ENCODE data around the gene CCM2. TPM values are rescaled to one million over a fixed set of nuclear protein-coding genes. Genes with fewer than 3 reads are reported as not detected.

Gene CCM2
- total RNA-seq, 2 experiments from 2014 or later = 58.9 to 89.1 TPM

- no peaks in the 10 kb centered on the region for H3K4me1 ChIP-seq (ENCODE audit: insufficient read depth, low read length, poor library complexity, severe bottlenecking)
- H3K79me2 ChIP-seq (ENCODE audit: insufficient read depth, low read depth, low read length) = no peaks in the 10 kb centered on the region
- intact Hi-C loops (cut with micrococcal nuclease; ENCODE audit: unreplicated experiment) = no loop called here
- H3K9me2 ChIP-seq (ENCODE audit: insufficient read depth, low read length) = no peaks in the 10 kb centered on the region
- H3K4me3 ChIP-seq (ENCODE audit: low read depth, low read length, poor library complexity, severe bottlenecking) = no peak overlapping the region
- CTCF ChIA-PET (ENCODE audit: unreplicated experiment) = no interaction called here
- no TSS peak for BruUV-seq (replicated peaks)
- no peak for DNase-seq (ENCODE audit: low spot score)
- no peak overlapping the region for H3K4me2 ChIP-seq (ENCODE audit: low read length)
- POLR2A ChIA-PET = no interaction called here
- no peaks in the 10 kb centered on the region for H4K20me1 ChIP-seq (ENCODE audit: insufficient read depth, low read length)
- no peak overlapping the region for H2AFZ ChIP-seq (ENCODE audit: low read length)
- no peak for TF ChIP-seq EZH2phosphoT487 (IDR thresholded peaks at IDR 0.05; ENCODE audit: borderline replicate concordance, low read depth, low read length)
- TF ChIP-seq, protein P1, sequence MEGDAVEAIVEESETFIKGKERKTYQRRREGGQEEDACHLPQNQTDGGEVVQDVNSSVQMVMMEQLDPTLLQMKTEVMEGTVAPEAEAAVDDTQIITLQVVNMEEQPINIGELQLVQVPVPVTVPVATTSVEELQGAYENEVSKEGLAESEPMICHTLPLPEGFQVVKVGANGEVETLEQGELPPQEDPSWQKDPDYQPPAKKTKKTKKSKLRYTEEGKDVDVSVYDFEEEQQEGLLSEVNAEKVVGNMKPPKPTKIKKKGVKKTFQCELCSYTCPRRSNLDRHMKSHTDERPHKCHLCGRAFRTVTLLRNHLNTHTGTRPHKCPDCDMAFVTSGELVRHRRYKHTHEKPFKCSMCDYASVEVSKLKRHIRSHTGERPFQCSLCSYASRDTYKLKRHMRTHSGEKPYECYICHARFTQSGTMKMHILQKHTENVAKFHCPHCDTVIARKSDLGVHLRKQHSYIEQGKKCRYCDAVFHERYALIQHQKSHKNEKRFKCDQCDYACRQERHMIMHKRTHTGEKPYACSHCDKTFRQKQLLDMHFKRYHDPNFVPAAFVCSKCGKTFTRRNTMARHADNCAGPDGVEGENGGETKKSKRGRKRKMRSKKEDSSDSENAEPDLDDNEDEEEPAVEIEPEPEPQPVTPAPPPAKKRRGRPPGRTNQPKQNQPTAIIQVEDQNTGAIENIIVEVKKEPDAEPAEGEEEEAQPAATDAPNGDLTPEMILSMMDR (conservative IDR thresholded peaks at IDR 0.05; ENCODE audit: low read length) = no peak
- H3K36me3 ChIP-seq (ENCODE audit: insufficient read depth, low read length) = peaks cover 3% of the 10 kb centered on the region; the same call in 1 of the 2 replicates
- H3K9me3 ChIP-seq (ENCODE audit: low read length) = no peaks in the 10 kb centered on the region
- no peak overlapping the region for H3K27ac ChIP-seq (ENCODE audit: low read depth, low read length, poor library complexity, severe bottlenecking)
Observed at GRCh38 chr7:45082831-45083331, 82.9 kb downstream of the CCM2 start.

DNA sequence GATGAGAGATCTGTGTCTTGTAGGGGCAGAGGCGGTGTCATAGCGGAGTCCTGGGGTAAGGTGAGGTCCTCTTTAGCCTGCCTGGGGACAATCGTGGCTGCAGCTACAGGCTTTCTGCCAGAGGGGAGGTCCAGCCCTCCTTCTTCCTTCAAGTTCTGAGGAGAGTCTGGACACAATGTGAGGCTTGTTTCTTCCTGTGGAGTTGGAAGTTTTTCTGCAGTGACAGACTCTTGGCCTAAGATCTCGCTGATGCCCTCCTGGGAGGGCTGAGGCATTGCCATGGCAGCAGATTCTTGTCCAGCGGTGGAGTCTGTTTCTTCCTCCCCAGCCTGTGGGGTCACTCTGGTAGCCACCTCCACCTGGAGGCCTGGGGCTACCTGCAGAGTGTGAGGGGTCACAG, 84.3 kb downstream of the CCM2 start:
- Histone ChIP-seq H3K9me3 (ENCODE audit: low read length) (no peaks in the 10 kb centered on the region), H3K4me3 (ENCODE audit: low read depth, low read length, poor library complexity, severe bottlenecking) (no peak overlapping the region), H3K9me2 (ENCODE audit: insufficient read depth, low read length) (no peaks in the 10 kb centered on the region), H3K4me1 (ENCODE audit: insufficient read depth, low read length, poor library complexity, severe bottlenecking) (no peaks in the 10 kb centered on the region), H3K79me2 (ENCODE audit: insufficient read depth, low read depth, low read length) (no peaks in the 10 kb centered on the region), H4K20me1 (ENCODE audit: insufficient read depth, low read length) (no peaks in the 10 kb centered on the region), H2AFZ (ENCODE audit: low read length) (no peak overlapping the region), H3K27ac (ENCODE audit: low read depth, low read length, poor library complexity, severe bottlenecking) (no peak overlapping the region), H3K36me3 (ENCODE audit: insufficient read depth, low read length) (no peaks in the 10 kb centered on the region), H3K4me2 (ENCODE audit: low read length) (no peak overlapping the region)
- intact Hi-C loops (cut with micrococcal nuclease; ENCODE audit: unreplicated experiment) = no loop called here
- TF ChIP-seq, protein P1 (conservative IDR thresholded peaks at IDR 0.05; ENCODE audit: low read length) = no peak
- no peak for TF ChIP-seq EZH2phosphoT487 (IDR thresholded peaks at IDR 0.05; ENCODE audit: borderline replicate concordance, low read depth, low read length)
- BruUV-seq (replicated peaks) = no TSS peak
- ChIA-PET CTCF (ENCODE audit: unreplicated experiment) (no interaction called here), POLR2A (no interaction called here)
- DNase-seq (ENCODE audit: low spot score) = no peak

DNA sequence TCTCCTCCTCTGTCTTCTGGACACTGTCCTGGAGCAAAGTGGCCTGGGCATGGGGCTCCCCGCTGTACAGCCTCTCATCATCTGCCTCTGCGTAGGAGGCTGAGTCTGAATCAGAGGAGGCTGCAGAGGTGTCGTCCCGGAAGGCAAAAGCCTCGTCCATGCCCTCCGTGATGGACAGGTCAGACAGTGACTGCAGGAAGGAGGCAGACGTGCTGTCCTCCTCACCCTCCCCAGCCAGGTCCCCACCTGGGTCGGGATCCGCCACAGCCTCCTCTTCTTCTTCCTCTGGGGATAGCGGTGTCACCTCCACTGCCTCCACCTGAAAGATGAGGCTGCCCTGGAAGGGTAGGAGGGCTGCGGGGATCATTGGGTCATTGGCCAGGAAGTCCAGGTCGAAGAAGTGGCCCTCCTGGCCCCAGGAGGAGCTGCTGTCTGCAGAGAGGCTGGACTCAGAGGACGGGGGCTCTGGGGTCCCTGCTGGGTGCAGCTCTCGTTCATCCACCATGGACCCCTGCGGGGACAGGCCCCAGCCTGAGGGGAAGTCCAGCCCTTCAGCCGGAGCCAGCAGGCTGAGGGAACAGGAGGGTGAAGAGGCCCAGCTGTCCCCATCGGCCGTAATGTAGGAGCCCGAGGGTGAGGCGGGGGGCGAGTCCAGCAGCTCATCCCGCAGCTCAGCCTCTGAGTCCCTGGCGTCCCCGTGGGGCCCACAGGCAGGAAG, 85.1 kb downstream of the CCM2 start:
- no peaks in the 10 kb centered on the region for H3K9me2 ChIP-seq (ENCODE audit: insufficient read depth, low read length)
- no peak for TF ChIP-seq EZH2phosphoT487 (IDR thresholded peaks at IDR 0.05; ENCODE audit: borderline replicate concordance, low read depth, low read length)
- TF ChIP-seq, protein P1 (conservative IDR thresholded peaks at IDR 0.05; ENCODE audit: low read length) = no peak
- CTCF ChIA-PET (ENCODE audit: unreplicated experiment) = no interaction called here
- no peak for DNase-seq (ENCODE audit: low spot score)
- no peaks in the 10 kb centered on the region for H4K20me1 ChIP-seq (ENCODE audit: insufficient read depth, low read length)
- H2AFZ ChIP-seq (ENCODE audit: low read length) = no peak overlapping the region
- H3K9me3 ChIP-seq (ENCODE audit: low read length) = no peaks in the 10 kb centered on the region
- no peaks in the 10 kb centered on the region for H3K36me3 ChIP-seq (ENCODE audit: insufficient read depth, low read length)
- POLR2A ChIA-PET = no interaction called here
- no peaks in the 10 kb centered on the region for H3K4me1 ChIP-seq (ENCODE audit: insufficient read depth, low read length, poor library complexity, severe bottlenecking)
- H3K27ac ChIP-seq (ENCODE audit: low read depth, low read length, poor library complexity, severe bottlenecking) = no peak overlapping the region
- intact Hi-C loops (cut with micrococcal nuclease; ENCODE audit: unreplicated experiment) = no loop called here
- H3K4me3 ChIP-seq (ENCODE audit: low read depth, low read length, poor library complexity, severe bottlenecking) = no peak overlapping the region
- H3K4me2 ChIP-seq (ENCODE audit: low read length) = no peak overlapping the region
- H3K79me2 ChIP-seq (ENCODE audit: insufficient read depth, low read depth, low read length) = no peaks in the 10 kb centered on the region
- BruUV-seq (replicated peaks) = no TSS peak
